ENCODE results near the gene TC2N. TPM values are rescaled to one million over a fixed set of nuclear protein-coding genes. Genes with fewer than 3 reads are reported as not detected.

The TC2N gene
- total and polyA plus RNA-seq, 9 donors, result 1.9 to 8.6 (median 5.6) TPM

GRCh38 chr14:91837076-91837475 is 30.3 kb downstream of the TC2N start:
- Histone ChIP-seq H3K27me3 (ENCODE audit: control insufficient read depth, insufficient read depth, low read length) (peaks cover 27% of the 10 kb centered on the region), H3K4me3 (ENCODE audit: low read length) (peak overlapping the region; percentile 50), H3K27ac (ENCODE audit: low read length) (no peak overlapping the region), H3K9me3 (replicated peaks; ENCODE audit: control insufficient read depth, low read depth, low read length) (no peaks in the 10 kb centered on the region), H3K36me3 (ENCODE audit: control insufficient read depth, insufficient read depth, low read length) (no peaks in the 10 kb centered on the region), H3K4me1 (ENCODE audit: control insufficient read depth, insufficient read depth, low read length) (peaks cover 8% of the 10 kb centered on the region)
- WGBS (ENCODE audit: insufficient coverage), result 75% methylated on average over 6 of the region's 12 CpGs
- DNase-seq, result no peak

- peaks cover 8% of the 10 kb centered on the region for H3K4me1 ChIP-seq (ENCODE audit: control insufficient read depth, insufficient read depth, low read length)
- H3K27me3 ChIP-seq (ENCODE audit: control insufficient read depth, insufficient read depth, low read length), result peaks cover 27% of the 10 kb centered on the region
- H3K36me3 ChIP-seq (ENCODE audit: control insufficient read depth, insufficient read depth, low read length), result no peaks in the 10 kb centered on the region
- 1% methylated on average over 74 of the region's 84 CpGs for WGBS (ENCODE audit: insufficient coverage)
- peak overlapping the region; percentile 50 for H3K4me3 ChIP-seq (ENCODE audit: low read length)
- H3K9me3 ChIP-seq (replicated peaks; ENCODE audit: control insufficient read depth, low read depth, low read length), result no peaks in the 10 kb centered on the region
- peak; percentile 62 for DNase-seq
- H3K27ac ChIP-seq (ENCODE audit: low read length), result no peak overlapping the region
These were observed 31.2 kb downstream of the TC2N start for GRCh38 chr14:91835920-91836843.

GRCh38 chr14:91835197-91835919 is 32.0 kb downstream of the TC2N start:
- Histone ChIP-seq H3K36me3 (ENCODE audit: control insufficient read depth, insufficient read depth, low read length) (no peaks in the 10 kb centered on the region), H3K27ac (ENCODE audit: low read length) (no peak overlapping the region), H3K9me3 (replicated peaks; ENCODE audit: control insufficient read depth, low read depth, low read length) (no peaks in the 10 kb centered on the region), H3K4me1 (ENCODE audit: control insufficient read depth, insufficient read depth, low read length) (peaks cover 8% of the 10 kb centered on the region), H3K27me3 (ENCODE audit: control insufficient read depth, insufficient read depth, low read length) (peaks cover 27% of the 10 kb centered on the region), H3K4me3 (ENCODE audit: low read length) (no peak overlapping the region)
- under 1% methylated on average over 16 of the region's 19 CpGs for WGBS (ENCODE audit: insufficient coverage)
- DNase-seq, result no peak

GRCh38 chr14:91834571-91834970 is 32.8 kb downstream of the TC2N start:
- Histone ChIP-seq H3K4me1 (ENCODE audit: control insufficient read depth, insufficient read depth, low read length) (peaks cover 8% of the 10 kb centered on the region), H3K27ac (ENCODE audit: low read length) (no peak overlapping the region), H3K4me3 (ENCODE audit: low read length) (no peak overlapping the region), H3K36me3 (ENCODE audit: control insufficient read depth, insufficient read depth, low read length) (no peaks in the 10 kb centered on the region), H3K9me3 (replicated peaks; ENCODE audit: control insufficient read depth, low read depth, low read length) (no peaks in the 10 kb centered on the region), H3K27me3 (ENCODE audit: control insufficient read depth, insufficient read depth, low read length) (peaks cover 27% of the 10 kb centered on the region)
- DNase-seq, result no peak
- WGBS (ENCODE audit: insufficient coverage), result 67% methylated on average over 2 of the region's 2 CpGs

GRCh38 chr14:91831337-91831736 is 36.0 kb downstream of the TC2N start:
- H3K4me3 ChIP-seq (ENCODE audit: low read length), result no peak overlapping the region
- DNase-seq, result no peak
- WGBS (ENCODE audit: insufficient coverage), result no CpG with 5 or more reads among the region's 1 CpG
- no peak overlapping the region for H3K27ac ChIP-seq (ENCODE audit: low read length)
- H3K9me3 ChIP-seq (replicated peaks; ENCODE audit: control insufficient read depth, low read depth, low read length), result no peaks in the 10 kb centered on the region
- peaks cover 11% of the 10 kb centered on the region for H3K27me3 ChIP-seq (ENCODE audit: control insufficient read depth, insufficient read depth, low read length)
- H3K4me1 ChIP-seq (ENCODE audit: control insufficient read depth, insufficient read depth, low read length), result peaks cover 3% of the 10 kb centered on the region
- no peaks in the 10 kb centered on the region for H3K36me3 ChIP-seq (ENCODE audit: control insufficient read depth, insufficient read depth, low read length)

- WGBS (ENCODE audit: insufficient coverage), result 27% methylated on average over 2 of the region's 3 CpGs
- peak; percentile 30 for DNase-seq
- Histone ChIP-seq H3K27me3 (ENCODE audit: control insufficient read depth, insufficient read depth, low read length) (peaks cover 5% of the 10 kb centered on the region), H3K36me3 (ENCODE audit: control insufficient read depth, insufficient read depth, low read length) (no peaks in the 10 kb centered on the region), H3K4me3 (ENCODE audit: low read length) (no peak overlapping the region), H3K27ac (ENCODE audit: low read length) (no peak overlapping the region), H3K9me3 (replicated peaks; ENCODE audit: control insufficient read depth, low read depth, low read length) (no peaks in the 10 kb centered on the region), H3K4me1 (ENCODE audit: control insufficient read depth, insufficient read depth, low read length) (no peaks in the 10 kb centered on the region)
These were observed 36.6 kb downstream of the TC2N start for GRCh38 chr14:91830777-91831176.

- Histone ChIP-seq H3K9me3 (replicated peaks; ENCODE audit: control insufficient read depth, low read depth, low read length) (no peaks in the 10 kb centered on the region), H3K27me3 (ENCODE audit: control insufficient read depth, insufficient read depth, low read length) (peaks cover under 1% of the 10 kb centered on the region), H3K4me3 (ENCODE audit: low read length) (no peak overlapping the region), H3K4me1 (ENCODE audit: control insufficient read depth, insufficient read depth, low read length) (no peaks in the 10 kb centered on the region), H3K36me3 (ENCODE audit: control insufficient read depth, insufficient read depth, low read length) (no peaks in the 10 kb centered on the region), H3K27ac (ENCODE audit: low read length) (no peak overlapping the region)
- no peak for DNase-seq
- 40% methylated on average over 1 of the region's 2 CpGs for WGBS (ENCODE audit: insufficient coverage)
These were observed 37.8 kb downstream of the TC2N start for GRCh38 chr14:91829511-91829910.

GRCh38 chr14:91827746-91828145 is 39.6 kb downstream of the TC2N start:
- H3K27ac ChIP-seq (ENCODE audit: low read length), result no peak overlapping the region
- no peaks in the 10 kb centered on the region for H3K36me3 ChIP-seq (ENCODE audit: control insufficient read depth, insufficient read depth, low read length)
- no peak for DNase-seq
- H3K9me3 ChIP-seq (replicated peaks; ENCODE audit: control insufficient read depth, low read depth, low read length), result no peaks in the 10 kb centered on the region
- H3K27me3 ChIP-seq (ENCODE audit: control insufficient read depth, insufficient read depth, low read length), result no peaks in the 10 kb centered on the region
- no peak overlapping the region for H3K4me3 ChIP-seq (ENCODE audit: low read length)
- H3K4me1 ChIP-seq (ENCODE audit: control insufficient read depth, insufficient read depth, low read length), result no peaks in the 10 kb centered on the region
- no CpG with 5 or more reads among the region's 1 CpG for WGBS (ENCODE audit: insufficient coverage)

- no peak overlapping the region for H3K27ac ChIP-seq (ENCODE audit: low read length)
- peaks cover 2% of the 10 kb centered on the region for H3K9me3 ChIP-seq (replicated peaks; ENCODE audit: control insufficient read depth, low read depth, low read length)
- DNase-seq, result no peak
- no peaks in the 10 kb centered on the region for H3K27me3 ChIP-seq (ENCODE audit: control insufficient read depth, insufficient read depth, low read length)
- H3K4me3 ChIP-seq (ENCODE audit: low read length), result no peak overlapping the region
- H3K36me3 ChIP-seq (ENCODE audit: control insufficient read depth, insufficient read depth, low read length), result no peaks in the 10 kb centered on the region
- no peaks in the 10 kb centered on the region for H3K4me1 ChIP-seq (ENCODE audit: control insufficient read depth, insufficient read depth, low read length)
- 67% methylated on average over 1 of the region's 3 CpGs for WGBS (ENCODE audit: insufficient coverage)
These were observed 49.6 kb downstream of the TC2N start for GRCh38 chr14:91817566-91818325.

- Histone ChIP-seq H3K27ac (ENCODE audit: low read length) (no peak overlapping the region), H3K4me3 (ENCODE audit: low read length) (no peak overlapping the region), H3K27me3 (ENCODE audit: control insufficient read depth, insufficient read depth, low read length) (no peaks in the 10 kb centered on the region), H3K36me3 (ENCODE audit: control insufficient read depth, insufficient read depth, low read length) (no peaks in the 10 kb centered on the region), H3K9me3 (replicated peaks; ENCODE audit: control insufficient read depth, low read depth, low read length) (peaks cover 2% of the 10 kb centered on the region), H3K4me1 (ENCODE audit: control insufficient read depth, insufficient read depth, low read length) (no peaks in the 10 kb centered on the region)
- 82% methylated on average over 1 of the region's 1 CpG for WGBS (ENCODE audit: insufficient coverage)
- DNase-seq, result no peak
These were observed 53.0 kb downstream of the TC2N start for GRCh38 chr14:91814317-91814716.

Measured in muscle of leg (tissue), 11 donors.